GM12891 (cell line): ENCODE measurements around the gene WDR64.

Experiments
- POLR2A ChIP-seq: IDR thresholded peaks from 2 replicates; pipeline ENCODE4 v1.6.1; 2011; ENCODE audit warnings: low read depth, low read length, control low read depth
- POLR2AphosphoS5 ChIP-seq: IDR thresholded peaks from 2 replicates; pipeline ENCODE4 v1.6.1; 2011; ENCODE audit warnings: low read depth, low read length, control low read depth

DNA sequence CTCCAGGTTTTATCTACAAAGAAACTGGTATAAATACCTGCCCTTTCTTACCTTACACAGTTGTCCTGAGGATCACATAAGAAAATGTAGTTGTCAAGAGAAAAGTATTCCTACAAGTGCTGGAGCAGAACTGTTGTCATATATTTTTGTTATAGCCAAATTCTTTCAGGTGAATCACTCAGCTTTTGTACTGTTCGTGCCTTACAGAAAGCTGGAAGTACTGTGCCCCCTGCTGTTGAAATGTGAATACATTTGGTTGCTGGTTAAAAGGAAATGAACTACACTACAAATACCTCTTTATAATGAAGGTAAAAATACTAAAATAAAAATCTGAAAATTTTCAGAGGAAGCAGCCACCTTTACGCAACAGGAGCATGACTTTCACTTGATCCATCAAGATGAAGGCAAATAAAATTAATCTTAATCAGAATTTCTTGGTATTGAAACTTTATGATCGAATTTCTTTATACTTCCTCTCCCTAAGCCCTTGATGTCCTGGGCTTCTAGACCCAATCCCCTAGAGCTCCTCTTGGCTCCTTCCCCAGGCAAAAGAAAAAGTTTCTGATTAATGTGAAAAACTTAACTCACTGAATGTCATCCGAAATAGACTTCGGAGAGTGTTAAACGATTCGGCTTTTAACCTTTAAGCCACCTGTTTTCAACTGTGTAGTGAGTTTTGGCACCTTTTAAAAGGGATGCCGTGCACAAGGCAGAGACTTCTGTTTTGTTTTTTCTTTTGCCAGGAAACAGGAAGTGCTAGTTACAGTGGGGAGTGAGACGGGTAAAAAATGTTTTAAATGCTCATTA, 24.4 kb upstream of the WDR64 start:
- TF ChIP-seq POLR2A (no peak), POLR2AphosphoS5 (no peak)
